Cardiac muscle cell (in vitro differentiated cells and primary cell): ENCODE data around the gene LUZP1. TPM values are rescaled to one million over a fixed set of nuclear protein-coding genes. Genes with fewer than 3 reads are reported as not detected.

Experiments
- DNase-seq, 2 donors: peaks; one replicate each; pipeline versions ENCODE4 v3.0.0 to v3.0.0-alpha.2; 2010 to 2017; ENCODE audit warnings: low read depth in 1 of 2, low spot score in 1 of 2
- H3K27ac ChIP-seq: fragments of 200-600 bp; sonication (generic); 2 replicates; pipeline ENCODE4 v1.5.1; 2016
- H3K27me3 ChIP-seq: fragments of 200-600 bp; sonication (generic); 2 replicates; pipeline ENCODE4 v1.6.0; 2016; ENCODE audit warnings: control low read depth
- H3K36me3 ChIP-seq: fragments of 200-600 bp; sonication (generic); 2 replicates; pipeline ENCODE4 v1.5.1; 2016; ENCODE audit warnings: control low read depth
- H3K4me1 ChIP-seq: fragments of 200-600 bp; sonication (generic); 2 replicates; pipeline ENCODE4 v1.8.1; 2017; ENCODE audit warnings: low read depth, mild to moderate bottlenecking, mixed run types
- H3K4me3 ChIP-seq: fragments of 200-600 bp; sonication (generic); 2 replicates; pipeline ENCODE4 v1.5.1; 2016; ENCODE audit warnings: mild to moderate bottlenecking
- H3K9me3 ChIP-seq: fragments of 200-600 bp; sonication (generic); 2 replicates; pipeline ENCODE4 v1.5.1; 2017; ENCODE audit warnings: low read depth, mild to moderate bottlenecking, control low read depth
- polyA plus RNA-seq: library from polyadenylated mRNA; unstranded; fragments of >200 nt; fragmentation: Nextera tagmentation; extraction: Ambion mirVana; gene quantifications from 2 replicates; pipeline ENCODE4 v1.2.1, GENCODE V29; 2016
- total RNA-seq: library from RNA; depleted of rRNA; stranded (reverse); fragments of >200 nt; gene quantifications from 2 replicates; pipeline ENCODE4 v1.2.3, GENCODE V29; 2016
- TF ChIP-seq, protein P1 (sequence below): IDR thresholded peaks from 2 replicates; pipeline ENCODE4 v1.5.1; 2012; ENCODE audit warnings: low read depth, mild to moderate bottlenecking, low read length

Gene LUZP1
- total and polyA plus RNA-seq, 2 experiments from 2014 or later, result 26.6 to 35.2 TPM

DNA sequence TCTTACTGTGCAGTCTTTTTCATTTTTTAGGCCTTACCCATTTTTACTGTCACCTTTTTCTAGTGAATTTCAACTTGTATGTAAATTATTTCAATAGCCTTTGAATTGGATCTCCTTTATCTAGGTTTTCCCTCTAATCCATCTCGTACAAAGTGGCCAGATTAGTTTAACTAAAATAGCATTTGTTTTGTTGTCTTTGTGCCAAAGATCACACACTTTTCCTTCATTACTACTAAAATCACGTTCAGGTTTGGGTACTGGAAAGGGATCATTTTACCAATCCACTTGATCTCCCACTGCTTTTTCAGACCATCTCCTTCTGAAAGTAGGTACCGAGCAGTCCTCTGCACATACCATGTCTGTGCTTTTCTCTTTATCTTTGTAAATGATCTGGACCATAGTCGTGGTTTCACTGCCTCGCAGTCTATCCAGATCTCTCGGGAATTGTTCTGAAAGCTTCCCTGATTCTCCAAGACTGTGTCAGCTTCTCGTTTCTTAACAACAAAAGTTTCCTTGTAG, 129.3 kb downstream of the LUZP1 start:
- Histone ChIP-seq H3K36me3 (no peaks in the 10 kb centered on the region), H3K4me1 (peaks cover 17% of the 10 kb centered on the region), H3K9me3 (no peaks in the 10 kb centered on the region), H3K27ac (no peak overlapping the region), H3K4me3 (no peak overlapping the region), H3K27me3 (no peaks in the 10 kb centered on the region)
- TF ChIP-seq, protein P1, sequence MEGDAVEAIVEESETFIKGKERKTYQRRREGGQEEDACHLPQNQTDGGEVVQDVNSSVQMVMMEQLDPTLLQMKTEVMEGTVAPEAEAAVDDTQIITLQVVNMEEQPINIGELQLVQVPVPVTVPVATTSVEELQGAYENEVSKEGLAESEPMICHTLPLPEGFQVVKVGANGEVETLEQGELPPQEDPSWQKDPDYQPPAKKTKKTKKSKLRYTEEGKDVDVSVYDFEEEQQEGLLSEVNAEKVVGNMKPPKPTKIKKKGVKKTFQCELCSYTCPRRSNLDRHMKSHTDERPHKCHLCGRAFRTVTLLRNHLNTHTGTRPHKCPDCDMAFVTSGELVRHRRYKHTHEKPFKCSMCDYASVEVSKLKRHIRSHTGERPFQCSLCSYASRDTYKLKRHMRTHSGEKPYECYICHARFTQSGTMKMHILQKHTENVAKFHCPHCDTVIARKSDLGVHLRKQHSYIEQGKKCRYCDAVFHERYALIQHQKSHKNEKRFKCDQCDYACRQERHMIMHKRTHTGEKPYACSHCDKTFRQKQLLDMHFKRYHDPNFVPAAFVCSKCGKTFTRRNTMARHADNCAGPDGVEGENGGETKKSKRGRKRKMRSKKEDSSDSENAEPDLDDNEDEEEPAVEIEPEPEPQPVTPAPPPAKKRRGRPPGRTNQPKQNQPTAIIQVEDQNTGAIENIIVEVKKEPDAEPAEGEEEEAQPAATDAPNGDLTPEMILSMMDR, result no peak
- DNase-seq, result no peak

DNA sequence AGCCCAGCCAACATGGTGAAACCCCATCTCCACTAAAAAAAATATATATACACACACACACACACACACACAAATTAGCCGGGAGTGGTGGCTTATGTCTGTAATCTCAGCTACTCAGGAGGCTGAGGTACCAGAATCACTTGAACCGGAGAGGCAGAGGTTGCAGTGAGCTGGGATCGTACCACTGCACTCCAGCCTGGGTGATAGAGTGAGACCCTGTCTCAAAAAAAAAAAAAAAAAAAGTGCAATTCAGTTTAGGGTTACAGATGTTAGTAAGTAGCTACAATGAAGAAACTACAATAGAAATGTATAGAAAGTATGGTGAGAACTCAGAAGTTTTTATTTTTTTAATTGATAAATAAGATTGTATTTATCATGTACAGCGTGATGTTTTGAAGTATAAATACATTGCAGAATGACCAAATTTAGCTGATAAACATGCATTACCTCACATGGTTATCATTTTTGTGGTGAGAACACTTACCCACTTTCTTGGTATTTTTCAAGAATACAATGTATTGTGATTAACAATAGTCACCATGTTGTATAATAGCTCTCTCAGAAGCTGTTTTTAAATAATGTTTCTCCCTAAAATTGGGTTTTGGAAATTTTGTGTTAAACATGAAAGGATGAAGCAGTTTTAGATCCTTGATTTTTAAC, 131.4 kb downstream of the LUZP1 start:
- TF ChIP-seq, protein P1, result no peak
- Histone ChIP-seq H3K27me3 (no peaks in the 10 kb centered on the region), H3K4me1 (peaks cover 5% of the 10 kb centered on the region), H3K36me3 (no peaks in the 10 kb centered on the region), H3K9me3 (no peaks in the 10 kb centered on the region), H3K27ac (no peak overlapping the region), H3K4me3 (no peak overlapping the region)
- peak in 1 of 2 donors; percentile 48 for DNase-seq

DNA sequence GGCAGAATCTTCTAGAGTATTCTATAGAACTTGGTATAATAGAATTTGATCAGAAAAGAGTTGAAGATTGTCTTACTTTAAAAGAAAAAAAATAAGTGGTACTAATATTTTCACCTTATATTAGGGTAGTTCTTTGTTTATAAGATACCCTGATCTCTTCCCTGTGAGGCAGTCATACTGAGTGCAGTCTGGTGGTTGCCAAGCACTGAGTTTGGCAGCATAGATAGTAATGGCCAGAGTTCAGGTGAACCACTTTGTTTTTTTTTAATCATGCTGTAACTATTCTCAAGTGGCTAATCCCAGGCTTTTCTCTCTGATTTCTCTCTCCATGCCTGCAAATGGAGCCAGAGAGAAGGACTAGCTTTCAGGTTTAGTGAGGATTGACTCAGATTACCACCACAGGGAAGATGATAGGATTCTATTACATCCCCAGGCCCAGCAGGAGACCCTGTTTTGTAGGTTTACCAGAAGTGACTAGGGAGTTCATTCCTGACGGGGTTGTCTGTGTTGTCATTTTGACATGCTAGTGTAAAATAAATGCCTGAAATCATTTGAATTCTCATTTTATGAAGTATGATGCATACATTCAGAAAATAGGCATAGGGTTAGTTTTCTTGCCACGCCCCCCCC, 132.7 kb downstream of the LUZP1 start:
- Histone ChIP-seq H3K27me3 (no peaks in the 10 kb centered on the region), H3K27ac (peak overlapping the region; percentile 46), H3K4me1 (peaks cover 16% of the 10 kb centered on the region), H3K36me3 (peaks cover 3% of the 10 kb centered on the region), H3K4me3 (no peak overlapping the region), H3K9me3 (no peaks in the 10 kb centered on the region)
- TF ChIP-seq, protein P1, result no peak
- DNase-seq, result no peak

Other genes starting within 250 kb of the LUZP1 start
- not detected in 2 replicates for gene LACTBL1, start 196.0 kb downstream of the LUZP1 start, total RNA-seq
- not detected in 2 replicates for gene LACTBL1, start 196.0 kb downstream of the LUZP1 start, polyA plus RNA-seq
- gene TEX46, start 153.0 kb downstream of the LUZP1 start, total RNA-seq, result not detected in 2 replicates
- not detected in 2 replicates for gene TEX46, start 153.0 kb downstream of the LUZP1 start, polyA plus RNA-seq
- 149 and 168 TPM in 2 replicates for gene KDM1A, start 149.4 kb downstream of the LUZP1 start, total RNA-seq
- gene KDM1A, start 149.4 kb downstream of the LUZP1 start, polyA plus RNA-seq, result 138 and 184 TPM in 2 replicates
- 0.09 TPM in 1 of 2 replicates, not detected in the other for gene HTR1D, start 48.6 kb upstream of the LUZP1 start, total RNA-seq
- not detected in 2 replicates for gene HTR1D, start 48.6 kb upstream of the LUZP1 start, polyA plus RNA-seq
- gene HNRNPR, start 175.4 kb upstream of the LUZP1 start, total RNA-seq, result 122 and 142 TPM in 2 replicates
- gene HNRNPR, start 175.4 kb upstream of the LUZP1 start, polyA plus RNA-seq, result 149 and 154 TPM in 2 replicates
- gene ZNF436, start 201.0 kb upstream of the LUZP1 start, total RNA-seq, result 46.3 and 52.1 TPM in 2 replicates
- gene ZNF436, start 201.0 kb upstream of the LUZP1 start, polyA plus RNA-seq, result 25.3 and 32.2 TPM in 2 replicates